ENCODE data around the gene CUBN. TPM values are rescaled to one million over a fixed set of nuclear protein-coding genes. Genes with fewer than 3 reads are reported as not detected.

The CUBN gene
- total RNA-seq, result 1.4 and 7.2 TPM in 2 replicates

DNA sequence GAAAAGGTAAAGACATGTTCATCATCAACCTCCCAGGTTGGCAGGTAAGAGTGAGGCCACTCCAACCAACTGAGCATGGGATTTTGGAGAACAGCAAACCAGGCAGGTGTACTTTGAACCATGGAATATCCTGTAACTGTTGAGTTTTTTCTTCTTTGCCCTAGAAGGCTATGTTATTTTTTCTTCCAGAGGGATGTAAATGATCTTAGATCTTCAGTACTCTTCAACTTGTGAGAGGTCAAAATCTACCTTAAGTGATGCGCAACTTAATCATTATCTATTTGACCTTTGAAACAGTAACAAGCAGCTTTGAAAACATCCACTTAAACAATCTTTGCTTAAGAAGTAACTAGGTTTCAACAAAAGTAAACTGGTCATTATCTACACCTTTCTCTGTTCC is at the start of gene CUBN:
Gene CUBN, minus strand, starts transcription at position 71 of the 400 bp plus-strand sequence. Its CDS starts 46 bp downstream, at position 25.

DNA sequence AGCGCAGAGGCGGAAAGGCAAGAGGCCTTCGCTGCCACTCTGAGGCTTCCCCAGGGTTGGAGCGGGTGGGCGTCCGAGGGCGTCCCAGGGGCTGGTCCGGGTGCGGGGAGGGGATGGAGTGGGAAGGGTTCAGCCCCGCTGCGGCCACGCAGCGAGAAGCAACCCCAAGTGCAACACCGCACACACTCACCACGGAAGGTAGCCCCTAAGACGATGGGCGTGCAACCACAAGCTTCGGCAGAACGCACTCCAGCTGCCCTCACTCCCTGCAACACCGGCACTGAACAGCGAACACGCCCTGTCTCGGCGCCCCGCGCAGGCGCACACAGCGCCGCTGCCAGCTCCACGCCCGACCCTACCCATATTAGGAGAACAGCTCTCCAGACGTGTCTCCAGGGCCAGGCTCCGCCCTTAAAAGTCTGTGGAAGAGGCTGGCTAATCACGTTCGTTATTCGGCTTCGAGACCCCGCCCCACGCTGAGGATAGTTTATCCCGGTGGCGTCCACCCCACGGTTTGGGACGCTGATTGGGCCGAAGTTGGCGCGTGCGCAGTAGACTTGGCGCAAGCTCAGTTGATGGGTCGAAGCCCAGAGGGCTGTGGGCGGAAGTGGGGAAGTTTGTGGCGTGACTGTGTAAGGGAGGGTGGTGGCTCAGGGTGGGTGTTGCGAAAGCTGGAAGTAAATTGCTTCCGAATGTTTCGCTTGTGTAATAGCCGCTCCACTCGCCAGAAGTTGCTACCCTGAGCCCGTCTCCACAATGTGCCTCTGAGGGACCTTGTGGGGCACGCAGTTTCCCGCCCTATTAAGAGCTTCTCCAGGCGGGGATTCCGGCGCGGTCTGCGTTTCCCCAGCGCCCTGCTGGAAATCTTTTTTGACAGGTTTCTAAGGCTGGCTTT is 312.2 kb downstream of the CUBN start, which contains the start of gene RSU1:
Gene RSU1, minus strand, starts transcription at position 300 of the 895 bp plus-strand sequence. CDS start 343 bp downstream, outside the sequence.

Other genes with a start within 250 kb of the CUBN start
- gene TRDMT1, start 71.9 kb upstream of the CUBN start, total RNA-seq, result 2.8 and 3.2 TPM in 2 replicates
- gene VIM, start 98.4 kb upstream of the CUBN start, total RNA-seq, result 10,309 and 10,850 TPM in 2 replicates

Data from cardiac ventricle fibroblast (primary cell).